Fibroblast of lung (primary cell): Measurements from ENCODE around the gene TRH.

ENCODE experiments used
- EZH2 ChIP-seq: IDR thresholded peaks from 2 replicates; pipeline ENCODE4 v1.5.1; 2012; ENCODE audit warnings: low read length, control low read depth, mild to moderate bottlenecking; ENCODE audit errors: missing control alignments
- TF ChIP-seq, protein P1 (sequence below), 2 donors: IDR thresholded peaks in 1 of 2; conservative IDR thresholded peaks in 1 of 2; 1 replicate in 1 of 2; 2 replicates in 1 of 2; pipeline ENCODE4 v1.5.1; 2011 to 2012; ENCODE audit warnings: low read length in 2 of 2, control low read depth in 1 of 2, inconsistent platforms in 1 of 2, low read depth in 1 of 2, mild to moderate bottlenecking in 1 of 2

DNA sequence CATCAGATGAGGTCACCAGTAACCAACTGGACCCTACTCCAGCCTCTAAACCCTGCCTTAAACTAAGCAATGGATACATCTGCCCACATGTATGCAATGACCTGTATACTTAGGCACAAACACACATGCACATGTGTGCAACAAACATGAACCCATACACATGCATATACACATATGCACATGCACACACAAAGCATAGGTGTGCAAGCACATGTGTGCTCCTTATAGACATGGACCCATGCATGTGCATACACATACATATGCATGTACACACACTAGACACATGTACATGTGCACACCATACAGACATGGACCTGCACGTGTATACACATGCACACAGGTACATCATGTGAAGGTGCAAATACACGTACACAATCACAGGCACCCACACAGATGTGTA is 8.6 kb upstream of the TRH start:
- TF ChIP-seq, protein P1, sequence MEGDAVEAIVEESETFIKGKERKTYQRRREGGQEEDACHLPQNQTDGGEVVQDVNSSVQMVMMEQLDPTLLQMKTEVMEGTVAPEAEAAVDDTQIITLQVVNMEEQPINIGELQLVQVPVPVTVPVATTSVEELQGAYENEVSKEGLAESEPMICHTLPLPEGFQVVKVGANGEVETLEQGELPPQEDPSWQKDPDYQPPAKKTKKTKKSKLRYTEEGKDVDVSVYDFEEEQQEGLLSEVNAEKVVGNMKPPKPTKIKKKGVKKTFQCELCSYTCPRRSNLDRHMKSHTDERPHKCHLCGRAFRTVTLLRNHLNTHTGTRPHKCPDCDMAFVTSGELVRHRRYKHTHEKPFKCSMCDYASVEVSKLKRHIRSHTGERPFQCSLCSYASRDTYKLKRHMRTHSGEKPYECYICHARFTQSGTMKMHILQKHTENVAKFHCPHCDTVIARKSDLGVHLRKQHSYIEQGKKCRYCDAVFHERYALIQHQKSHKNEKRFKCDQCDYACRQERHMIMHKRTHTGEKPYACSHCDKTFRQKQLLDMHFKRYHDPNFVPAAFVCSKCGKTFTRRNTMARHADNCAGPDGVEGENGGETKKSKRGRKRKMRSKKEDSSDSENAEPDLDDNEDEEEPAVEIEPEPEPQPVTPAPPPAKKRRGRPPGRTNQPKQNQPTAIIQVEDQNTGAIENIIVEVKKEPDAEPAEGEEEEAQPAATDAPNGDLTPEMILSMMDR (conservative IDR thresholded peaks at IDR 0.05 in 1 of 2, IDR thresholded peaks at IDR 0.05 in 1 of 2; ENCODE audit: low read depth in 1 of 2, low read length in 2 of 2) = no peak
- TF ChIP-seq EZH2 = no peak
